GM12891 (cell line): Measurements from ENCODE around the gene ABCF1.

Experiments
- POLR2A ChIP-seq: IDR thresholded peaks from 2 replicates; pipeline ENCODE4 v1.6.1; 2011; ENCODE audit warnings: low read depth, low read length, control low read depth
- POLR2AphosphoS5 ChIP-seq: IDR thresholded peaks from 2 replicates; pipeline ENCODE4 v1.6.1; 2011; ENCODE audit warnings: low read depth, low read length, control low read depth

DNA sequence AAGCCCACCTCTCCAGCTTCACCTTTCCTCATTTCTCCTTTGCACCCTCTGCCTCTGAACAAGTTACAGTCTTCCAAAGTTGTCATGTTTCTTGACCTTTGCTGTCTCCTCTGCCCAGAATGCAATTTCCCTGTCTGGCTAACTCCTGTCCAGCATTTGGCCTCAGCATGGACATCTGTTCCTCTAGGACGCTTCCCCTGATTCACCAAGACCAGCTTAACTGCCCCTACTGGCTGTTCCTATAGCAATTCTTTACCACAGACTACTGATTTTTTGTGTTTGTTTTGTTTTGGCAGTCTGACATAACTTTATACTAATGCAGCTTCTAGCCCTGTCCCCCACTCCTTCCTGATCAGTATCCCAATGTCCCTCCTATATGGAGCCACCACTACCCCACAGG lies 28.3 kb upstream of the ABCF1 start:
- no peak for TF ChIP-seq POLR2AphosphoS5
- TF ChIP-seq POLR2A: no peak
